Brain microvascular endothelial cell (primary cell): ENCODE measurements around the gene MAML3.

ENCODE experiments used
- DNase-seq: peaks from one replicate; pipeline ENCODE4 v3.0.0-alpha.2; 2020
- H3K27ac ChIP-seq: fragments of 250-450 bp; sonication (Bioruptor Pico); 2 replicates; pipeline ENCODE4 v1.5.1; 2020; ENCODE audit warnings: mild to moderate bottlenecking, moderate library complexity
- H3K27me3 ChIP-seq: fragments of 250-450 bp; sonication (Bioruptor Pico); replicated peaks from 2 replicates; pipeline ENCODE4 v1.5.1; 2020; ENCODE audit warnings: mild to moderate bottlenecking
- H3K36me3 ChIP-seq: fragments of 250-450 bp; sonication (Bioruptor Pico); replicated peaks from 2 replicates; pipeline ENCODE4 v1.5.1; 2020; ENCODE audit warnings: mild to moderate bottlenecking
- H3K4me3 ChIP-seq: 2 replicates; pipeline ENCODE4 v1.5.1; 2011; ENCODE audit warnings: low read depth, mild to moderate bottlenecking, control low read depth, low read length, moderate library complexity
- CTCF ChIP-seq: IDR thresholded peaks from 2 replicates; pipeline ENCODE4 v1.5.1; 2011; ENCODE audit warnings: low read depth, mild to moderate bottlenecking, moderate library complexity, low read length, control low read depth, inconsistent platforms; ENCODE audit errors: missing control alignments
- in situ Hi-C: cut with HindIII; loops from 2 replicates; pipeline ENCODE4 v1.10.0; 2017; ENCODE audit warnings: low sequenced_read_pairs, low pct_ligation_motif_present

MAML3 gene

GRCh38 chr4:139814323-139815015 lies 339.5 kb downstream of the MAML3 start:
- H3K36me3 ChIP-seq, result no peaks in the 10 kb centered on the region
- H3K4me3 ChIP-seq, result no peak overlapping the region
- H3K27me3 ChIP-seq, result no peaks in the 10 kb centered on the region
- no peak for TF ChIP-seq CTCF
- no peak for DNase-seq
- H3K27ac ChIP-seq, result no peak overlapping the region
- in situ Hi-C loops, result no loop called here

GRCh38 chr4:139813881-139814280 lies 340.1 kb downstream of the MAML3 start:
- Histone ChIP-seq H3K36me3 (no peaks in the 10 kb centered on the region), H3K27ac (no peak overlapping the region), H3K27me3 (no peaks in the 10 kb centered on the region), H3K4me3 (no peak overlapping the region)
- in situ Hi-C loops, result no loop called here
- no peak for DNase-seq
- no peak for TF ChIP-seq CTCF

GRCh38 chr4:139810710-139811109 lies 343.3 kb downstream of the MAML3 start:
- Histone ChIP-seq H3K27ac (no peak overlapping the region), H3K27me3 (no peaks in the 10 kb centered on the region), H3K36me3 (no peaks in the 10 kb centered on the region), H3K4me3 (no peak overlapping the region)
- TF ChIP-seq CTCF, result no peak
- in situ Hi-C loops, result no loop called here
- no peak for DNase-seq

GRCh38 chr4:139809757-139810140 lies 344.2 kb downstream of the MAML3 start:
- no peak for DNase-seq
- Histone ChIP-seq H3K4me3 (no peak overlapping the region), H3K27me3 (no peaks in the 10 kb centered on the region), H3K36me3 (no peaks in the 10 kb centered on the region), H3K27ac (no peak overlapping the region)
- no peak for TF ChIP-seq CTCF
- in situ Hi-C loops, result no loop called here

GRCh38 chr4:139808808-139809756 lies 344.9 kb downstream of the MAML3 start:
- in situ Hi-C loops, result no loop called here
- H3K27ac ChIP-seq, result no peak overlapping the region
- no peaks in the 10 kb centered on the region for H3K27me3 ChIP-seq
- no peak overlapping the region for H3K4me3 ChIP-seq
- H3K36me3 ChIP-seq, result no peaks in the 10 kb centered on the region
- TF ChIP-seq CTCF, result no peak
- no peak for DNase-seq
